Nephron (organoid): ENCODE measurements around the gene OSBPL5.
A peak's percentile ranks its signal among the peaks of the same experiment; 100 is the strongest.

Source experiments
- H3K27ac Mint-ChIP-seq, 3 experiments: 2 replicates each; pipeline ENCODE4 v1.8.0; 2020; ENCODE audit warnings: mixed read lengths in 3 of 3, mild to moderate bottlenecking in 2 of 3, moderate library complexity in 1 of 3
- H3K27me3 Mint-ChIP-seq: 2 replicates; pipeline ENCODE4 v1.8.0; 2021; ENCODE audit warnings: low read depth, mild to moderate bottlenecking, moderate library complexity, mixed read lengths
- H3K36me3 Mint-ChIP-seq: 2 replicates; pipeline ENCODE4 v1.8.0; 2020; ENCODE audit warnings: low read depth, mixed read lengths
- H3K4me1 Mint-ChIP-seq: 2 replicates; pipeline ENCODE4 v1.8.0; 2020; ENCODE audit warnings: mixed read lengths
- H3K4me3 Mint-ChIP-seq, 3 experiments: 2 replicates each; pipeline ENCODE4 v1.8.0; 2020; ENCODE audit warnings: mild to moderate bottlenecking in 3 of 3, mixed read lengths in 3 of 3, moderate library complexity in 2 of 3
- H3K9me3 Mint-ChIP-seq: 2 replicates; pipeline ENCODE4 v1.8.0; 2020; ENCODE audit warnings: mixed read lengths
- CTCF ChIP-seq, 3 experiments: fragments of 200-600 bp; sonication (generic); IDR thresholded peaks; one replicate each; pipeline ENCODE4 v1.5.0; 2021; ENCODE audit warnings: antibody characterized with exemption in 3 of 3; ENCODE audit not compliant: unreplicated experiment in 3 of 3

The OSBPL5 gene

GRCh38 chr11:3165152-3165705, at the start of gene OSBPL5:
OSBPL5 (minus strand) TSS chr11:3165310; CDS start chr11:3129148, 36,162 bp downstream.
- no peaks in the 10 kb centered on the region for H3K9me3 Mint-ChIP-seq
- TF ChIP-seq CTCF (IDR thresholded peaks at IDR 0.05; ENCODE audit: unreplicated experiment in 3 of 3): no peak
- H3K36me3 Mint-ChIP-seq: no peaks in the 10 kb centered on the region
- H3K27ac Mint-ChIP-seq: peak within 1 kb of the TSS; percentile 40 to 76 (median 71)
- peaks cover 57% of the 10 kb centered on the region for H3K4me1 Mint-ChIP-seq
- H3K27me3 Mint-ChIP-seq: peaks cover 12% of the 10 kb centered on the region
- peak within 1 kb of the TSS; percentile 81 to 93 (median 91) for H3K4me3 Mint-ChIP-seq

- TF ChIP-seq CTCF (IDR thresholded peaks at IDR 0.05; ENCODE audit: unreplicated experiment in 3 of 3): no peak
- Mint-ChIP-seq H3K9me3 (peaks cover 6% of the 10 kb centered on the region), H3K27me3 (peaks cover 33% of the 10 kb centered on the region), H3K4me1 (no peaks in the 10 kb centered on the region), H3K4me3 (no peak overlapping the region), H3K36me3 (no peaks in the 10 kb centered on the region), H3K27ac (no peak overlapping the region)
Observed at GRCh38 chr11:3214420-3214699, 49.2 kb upstream of the OSBPL5 start.

GRCh38 chr11:3213659-3214419, 48.7 kb upstream of the OSBPL5 start:
- Mint-ChIP-seq H3K4me3 (no peak overlapping the region), H3K36me3 (no peaks in the 10 kb centered on the region), H3K4me1 (no peaks in the 10 kb centered on the region), H3K9me3 (peaks cover 6% of the 10 kb centered on the region), H3K27me3 (peaks cover 31% of the 10 kb centered on the region), H3K27ac (no peak overlapping the region)
- TF ChIP-seq CTCF (IDR thresholded peaks at IDR 0.05; ENCODE audit: unreplicated experiment in 3 of 3): no peak

- peaks cover 6% of the 10 kb centered on the region for H3K9me3 Mint-ChIP-seq
- no peak overlapping the region for H3K4me3 Mint-ChIP-seq
- TF ChIP-seq CTCF (IDR thresholded peaks at IDR 0.05; ENCODE audit: unreplicated experiment in 3 of 3): no peak
- H3K4me1 Mint-ChIP-seq: peaks cover 7% of the 10 kb centered on the region
- H3K36me3 Mint-ChIP-seq: no peaks in the 10 kb centered on the region
- no peak overlapping the region for H3K27ac Mint-ChIP-seq
- peaks cover 27% of the 10 kb centered on the region for H3K27me3 Mint-ChIP-seq
Observed at GRCh38 chr11:3208272-3208671, 43.2 kb upstream of the OSBPL5 start.

GRCh38 chr11:3207526-3208189, 42.5 kb upstream of the OSBPL5 start:
- TF ChIP-seq CTCF (IDR thresholded peaks at IDR 0.05; ENCODE audit: unreplicated experiment in 3 of 3): no peak
- Mint-ChIP-seq H3K4me3 (no peak overlapping the region), H3K27me3 (peaks cover 33% of the 10 kb centered on the region), H3K4me1 (peaks cover 7% of the 10 kb centered on the region), H3K27ac (no peak overlapping the region), H3K36me3 (no peaks in the 10 kb centered on the region), H3K9me3 (peaks cover 6% of the 10 kb centered on the region)

GRCh38 chr11:3206922-3207204, 41.8 kb upstream of the OSBPL5 start:
- H3K27ac Mint-ChIP-seq: no peak overlapping the region
- peaks cover 41% of the 10 kb centered on the region for H3K27me3 Mint-ChIP-seq
- no peaks in the 10 kb centered on the region for H3K36me3 Mint-ChIP-seq
- H3K9me3 Mint-ChIP-seq: peaks cover 6% of the 10 kb centered on the region
- H3K4me1 Mint-ChIP-seq: peaks cover 7% of the 10 kb centered on the region
- H3K4me3 Mint-ChIP-seq: no peak overlapping the region
- no peak for TF ChIP-seq CTCF (IDR thresholded peaks at IDR 0.05; ENCODE audit: unreplicated experiment in 3 of 3)
